ENCODE data around the gene FMNL2. TPM values are rescaled to one million over a fixed set of nuclear protein-coding genes. Genes with fewer than 3 reads are reported as not detected.

Gene FMNL2
- total RNA-seq, 4 donors from 2014 or later, result 5.8 to 19.8 (median 16.9) TPM

GRCh38 chr2:152693033-152693432 is 358.1 kb downstream of the FMNL2 start:
- H3K4me3 ChIP-seq, result no peak overlapping the region
- TF ChIP-seq CTCF (IDR thresholded peaks at IDR 0.05), result no peak
- no peak for TF ChIP-seq POLR2A (IDR thresholded peaks at IDR 0.05)
- peaks cover 0 to 45% (median 0%) of the 10 kb centered on the region in 3 donors for H3K36me3 ChIP-seq
- no peak overlapping the region for H3K27ac ChIP-seq
- 78 to 93% methylated on average over 4 of the region's 4 CpGs for WGBS, 2 donors
- no peak for DNase-seq
- H3K9me3 ChIP-seq, result no peaks in the 10 kb centered on the region
- no peaks in the 10 kb centered on the region for H3K27me3 ChIP-seq
- H3K4me1 ChIP-seq, result peaks cover 0 to 21% (median 0%) of the 10 kb centered on the region in 3 donors
- intact Hi-C loops (cut with DNase I), result no loop called here

GRCh38 chr2:152694161-152694661 is 359.2 kb downstream of the FMNL2 start:
- TF ChIP-seq CTCF (IDR thresholded peaks at IDR 0.05), result no peak
- TF ChIP-seq POLR2A (IDR thresholded peaks at IDR 0.05), result no peak
- H3K4me3 ChIP-seq, result peak overlapping the region in 3 of 4 donors; percentile 11 to 52 (median 13)
- no peaks in the 10 kb centered on the region for H3K27me3 ChIP-seq
- H3K4me1 ChIP-seq, result peaks cover 0 to 21% (median 0%) of the 10 kb centered on the region in 3 donors
- intact Hi-C loops (cut with DNase I), result no loop called here
- no peak for DNase-seq
- no peaks in the 10 kb centered on the region for H3K9me3 ChIP-seq
- peak overlapping the region in 3 of 4 donors; percentile 11 to 42 (median 40) for H3K27ac ChIP-seq
- peaks cover 0 to 41% (median 0%) of the 10 kb centered on the region in 3 donors for H3K36me3 ChIP-seq
- WGBS, 2 donors, result 30 to 36% methylated on average over 8 of the region's 8 CpGs

GRCh38 chr2:152695763-152696162 is 360.8 kb downstream of the FMNL2 start:
- Histone ChIP-seq H3K4me1 (peaks cover 0 to 21% (median 0%) of the 10 kb centered on the region in 3 donors), H3K4me3 (no peak overlapping the region), H3K27ac (no peak overlapping the region), H3K9me3 (no peaks in the 10 kb centered on the region), H3K36me3 (peaks cover 0 to 35% (median 0%) of the 10 kb centered on the region in 3 donors), H3K27me3 (no peaks in the 10 kb centered on the region)
- no peak for DNase-seq
- WGBS, 2 donors, result 69 to 86% methylated on average over 3 of the region's 3 CpGs
- TF ChIP-seq CTCF (IDR thresholded peaks at IDR 0.05), result no peak
- no peak for TF ChIP-seq POLR2A (IDR thresholded peaks at IDR 0.05)
- intact Hi-C loops (cut with DNase I), result no loop called here

GRCh38 chr2:152696476-152696875 is 361.5 kb downstream of the FMNL2 start:
- TF ChIP-seq POLR2A (IDR thresholded peaks at IDR 0.05) (no peak), CTCF (IDR thresholded peaks at IDR 0.05) (no peak)
- no peak overlapping the region for H3K27ac ChIP-seq
- 67 to 100% methylated on average over 1 of the region's 1 CpG for WGBS, 2 donors
- H3K36me3 ChIP-seq, result peaks cover 0 to 33% (median 0%) of the 10 kb centered on the region in 3 donors
- DNase-seq, result no peak
- H3K4me3 ChIP-seq, result no peak overlapping the region
- peaks cover 0 to 4% (median 0%) of the 10 kb centered on the region in 3 donors for H3K9me3 ChIP-seq
- H3K4me1 ChIP-seq, result peaks cover 0 to 21% (median 0%) of the 10 kb centered on the region in 3 donors
- intact Hi-C loops (cut with DNase I), result no loop called here
- no peaks in the 10 kb centered on the region for H3K27me3 ChIP-seq

Small RNA genes lying within 50 kb of the gene (small RNA-seq; reads per million reads assigned to genes)
- 0 reads per million in 4 donors for gene AC012443.1

Other genes starting within 250 kb of the FMNL2 start
- 10 to 100 TPM in 1 of 4 donors, 1 to 10 TPM in 3; 6.1 to 11.1 (median 7.2) TPM for gene CACNB4, start 236.1 kb upstream of the FMNL2 start, total RNA-seq
- gene STAM2, start 159.4 kb upstream of the FMNL2 start, total RNA-seq, result 10 to 100 TPM; 18.8 to 37.0 (median 33.9) TPM

All from esophagus squamous epithelium (tissue), 5 donors.